GM21825 (cell line): ENCODE measurements around the gene GAA.

Experiments
- ATAC-seq: cut with Tn5 transposase; IDR thresholded peaks from one replicate; pipeline ENCODE4 v1.9.1; 2021; ENCODE audit warnings: mild to moderate bottlenecking, moderate library complexity; ENCODE audit not compliant: unreplicated experiment

Gene GAA

GRCh38 chr17:80103449-80104085, 2.2 kb downstream of the GAA start:
- ATAC-seq: no peak

- ATAC-seq: no peak
These were observed 3.1 kb downstream of the GAA start for GRCh38 chr17:80104321-80104955.

DNA sequence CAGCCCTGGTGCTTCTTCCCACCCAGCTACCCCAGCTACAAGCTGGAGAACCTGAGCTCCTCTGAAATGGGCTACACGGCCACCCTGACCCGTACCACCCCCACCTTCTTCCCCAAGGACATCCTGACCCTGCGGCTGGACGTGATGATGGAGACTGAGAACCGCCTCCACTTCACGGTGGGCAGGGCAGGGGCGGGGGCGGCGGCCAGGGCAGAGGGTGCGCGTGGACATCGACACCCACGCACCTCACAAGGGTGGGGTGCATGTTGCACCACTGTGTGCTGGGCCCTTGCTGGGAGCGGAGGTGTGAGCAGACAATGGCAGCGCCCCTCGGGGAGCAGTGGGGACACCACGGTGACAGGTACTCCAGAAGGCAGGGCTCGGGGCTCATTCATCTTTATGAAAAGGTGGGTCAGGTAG, 3.6 kb downstream of the GAA start:
- no peak for ATAC-seq

GRCh38 chr17:80105762-80106161, 4.4 kb downstream of the GAA start:
- ATAC-seq: no peak

DNA sequence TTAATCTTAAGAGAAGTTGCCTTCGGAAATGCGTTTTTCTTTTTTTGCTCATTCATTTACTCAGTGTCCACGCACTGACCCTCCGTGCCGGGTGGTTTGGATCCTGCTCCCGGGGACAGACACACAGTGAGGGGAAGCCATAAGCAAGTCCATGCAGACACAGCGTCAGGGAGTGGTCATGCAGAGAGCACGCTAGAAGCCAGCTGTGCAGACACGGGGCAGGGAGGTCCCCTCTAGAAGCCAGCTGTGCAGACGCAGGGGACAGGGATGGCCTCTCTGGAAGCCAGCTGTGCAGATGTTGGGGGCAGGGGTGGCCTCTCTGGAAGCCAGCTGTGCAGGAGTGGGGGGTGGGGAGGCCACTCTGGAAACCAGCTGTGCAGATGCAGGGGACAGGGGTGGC, 4.8 kb downstream of the GAA start:
- ATAC-seq: no peak

DNA sequence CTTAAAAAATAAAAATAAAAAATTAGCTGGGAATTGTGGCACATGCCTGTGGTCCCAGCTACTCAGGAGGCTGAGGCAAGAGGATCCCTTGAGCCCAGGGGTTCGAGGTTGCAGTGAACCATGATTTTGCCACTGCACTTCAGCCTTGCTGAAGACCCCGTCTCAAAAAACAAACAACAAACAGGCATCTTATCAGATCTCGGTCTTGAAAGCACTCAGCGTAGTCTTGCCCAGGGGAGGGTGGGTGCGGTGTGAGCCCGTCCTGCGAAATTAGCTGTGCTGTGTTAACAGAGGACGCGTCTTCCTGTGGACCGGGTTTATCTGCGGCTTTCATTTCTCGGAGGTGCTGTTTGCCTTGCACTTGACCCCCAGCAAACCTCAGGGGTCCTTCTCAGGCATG, 5.4 kb downstream of the GAA start:
- ATAC-seq: no peak

DNA sequence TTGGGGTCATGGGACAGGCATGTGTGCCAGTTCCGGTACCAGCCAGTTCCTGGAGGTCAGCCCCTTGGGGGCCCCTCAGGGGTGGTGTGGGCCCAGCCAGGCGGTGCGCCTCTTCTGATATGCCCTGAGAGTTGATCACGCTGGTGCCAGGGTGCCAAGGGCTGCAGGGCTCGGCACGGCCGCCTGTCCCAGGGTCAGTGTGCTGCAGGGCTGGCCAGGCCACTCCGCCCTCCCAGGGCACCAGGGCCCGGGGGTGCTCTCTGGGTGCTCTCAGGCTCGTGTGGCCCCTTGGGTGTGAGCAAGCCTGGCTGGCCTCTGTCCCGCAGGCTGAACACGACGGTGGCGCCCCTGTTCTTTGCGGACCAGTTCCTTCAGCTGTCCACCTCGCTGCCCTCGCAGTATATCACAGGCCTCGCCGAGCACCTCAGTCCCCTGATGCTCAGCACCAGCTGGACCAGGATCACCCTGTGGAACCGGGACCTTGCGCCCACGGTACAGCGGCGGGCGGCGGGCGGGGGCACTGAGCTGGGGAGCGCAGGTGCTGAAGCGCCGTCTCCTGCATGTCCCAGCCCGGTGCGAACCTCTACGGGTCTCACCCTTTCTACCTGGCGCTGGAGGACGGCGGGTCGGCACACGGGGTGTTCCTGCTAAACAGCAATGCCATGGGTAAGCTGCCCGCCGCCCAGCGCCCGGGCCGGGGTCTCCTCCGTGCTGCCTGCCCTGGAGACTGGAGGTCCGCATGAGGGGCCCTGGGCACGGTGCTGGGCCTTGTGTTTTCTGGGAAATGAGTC, 6.0 kb downstream of the GAA start:
- ATAC-seq: no peak

DNA sequence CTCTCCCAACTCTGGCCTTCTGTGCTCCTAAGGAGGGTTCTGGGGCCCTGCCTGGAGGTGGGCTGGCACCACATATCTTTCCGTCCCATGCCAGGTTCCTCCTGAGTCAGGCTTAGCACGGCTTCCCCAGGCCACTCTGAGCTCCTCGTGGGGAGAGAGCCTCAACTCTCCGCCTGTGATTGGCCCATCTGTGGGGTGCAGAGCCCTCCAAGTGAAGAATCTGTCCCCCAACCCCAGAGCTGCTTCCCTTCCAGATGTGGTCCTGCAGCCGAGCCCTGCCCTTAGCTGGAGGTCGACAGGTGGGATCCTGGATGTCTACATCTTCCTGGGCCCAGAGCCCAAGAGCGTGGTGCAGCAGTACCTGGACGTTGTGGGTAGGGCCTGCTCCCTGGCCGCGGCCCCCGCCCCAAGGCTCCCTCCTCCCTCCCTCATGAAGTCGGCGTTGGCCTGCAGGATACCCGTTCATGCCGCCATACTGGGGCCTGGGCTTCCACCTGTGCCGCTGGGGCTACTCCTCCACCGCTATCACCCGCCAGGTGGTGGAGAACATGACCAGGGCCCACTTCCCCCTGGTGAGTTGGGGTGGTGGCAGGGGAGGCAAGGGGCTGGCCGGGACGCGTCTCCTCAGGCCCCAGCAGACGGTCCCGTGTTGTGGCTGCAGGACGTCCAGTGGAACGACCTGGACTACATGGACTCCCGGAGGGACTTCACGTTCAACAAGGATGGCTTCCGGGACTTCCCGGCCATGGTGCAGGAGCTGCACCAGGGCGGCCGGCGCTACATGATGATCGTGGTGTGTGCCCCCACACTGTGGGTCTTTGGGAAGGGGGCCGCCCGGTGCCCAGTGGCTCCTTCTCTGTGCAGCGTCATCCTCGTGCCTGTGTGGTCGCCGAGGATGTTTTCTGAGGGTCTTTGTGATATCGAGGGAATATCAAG, 6.9 kb downstream of the GAA start:
- no peak for ATAC-seq

DNA sequence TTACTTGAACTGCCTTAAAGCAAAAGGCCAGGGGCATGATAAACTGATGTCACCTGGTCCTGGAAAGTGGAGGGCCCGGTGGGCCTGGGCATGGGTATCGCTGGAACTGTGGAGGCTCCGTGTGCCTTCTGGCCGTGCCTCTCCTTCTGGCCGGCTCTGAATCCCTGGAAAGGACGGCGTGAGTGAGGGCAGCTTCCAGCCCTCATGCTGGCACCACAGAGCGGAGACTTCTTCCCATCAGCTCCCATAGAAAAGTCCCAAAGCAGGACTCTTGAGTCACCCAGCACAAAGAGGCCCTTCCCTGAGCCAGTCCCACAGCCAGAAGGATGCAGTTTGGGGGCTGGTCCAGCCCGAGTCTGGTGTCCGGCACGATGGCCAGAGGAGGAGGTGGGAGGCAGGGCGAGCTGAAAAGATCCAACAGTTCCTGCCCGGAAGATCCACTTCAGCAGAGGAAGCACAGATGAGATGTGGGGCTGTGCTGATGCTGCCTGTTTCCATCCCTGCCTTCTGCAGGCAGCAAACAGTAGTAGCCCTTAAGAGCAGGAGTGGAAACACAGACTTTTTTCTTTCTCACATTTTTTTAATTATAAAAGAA, 7.8 kb downstream of the GAA start:
- no peak for ATAC-seq

GRCh38 chr17:80109713-80110446, 8.5 kb downstream of the GAA start:
- no peak for ATAC-seq

DNA sequence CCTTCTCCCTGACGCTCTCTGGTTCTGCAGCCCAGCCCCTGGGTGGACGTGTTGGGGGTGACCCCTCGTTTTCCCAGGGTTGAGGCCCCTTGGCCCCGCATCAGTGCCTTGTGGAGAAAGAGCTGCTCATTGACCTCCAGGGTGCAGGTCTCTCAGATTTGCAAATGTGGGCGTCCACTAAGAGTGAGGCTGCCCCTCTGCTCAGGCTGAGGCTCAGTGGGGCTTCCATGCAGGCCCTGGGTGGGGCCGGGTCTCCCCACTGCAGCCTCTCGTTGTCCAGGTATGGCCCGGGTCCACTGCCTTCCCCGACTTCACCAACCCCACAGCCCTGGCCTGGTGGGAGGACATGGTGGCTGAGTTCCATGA, 9.0 kb downstream of the GAA start:
- ATAC-seq: no peak

DNA sequence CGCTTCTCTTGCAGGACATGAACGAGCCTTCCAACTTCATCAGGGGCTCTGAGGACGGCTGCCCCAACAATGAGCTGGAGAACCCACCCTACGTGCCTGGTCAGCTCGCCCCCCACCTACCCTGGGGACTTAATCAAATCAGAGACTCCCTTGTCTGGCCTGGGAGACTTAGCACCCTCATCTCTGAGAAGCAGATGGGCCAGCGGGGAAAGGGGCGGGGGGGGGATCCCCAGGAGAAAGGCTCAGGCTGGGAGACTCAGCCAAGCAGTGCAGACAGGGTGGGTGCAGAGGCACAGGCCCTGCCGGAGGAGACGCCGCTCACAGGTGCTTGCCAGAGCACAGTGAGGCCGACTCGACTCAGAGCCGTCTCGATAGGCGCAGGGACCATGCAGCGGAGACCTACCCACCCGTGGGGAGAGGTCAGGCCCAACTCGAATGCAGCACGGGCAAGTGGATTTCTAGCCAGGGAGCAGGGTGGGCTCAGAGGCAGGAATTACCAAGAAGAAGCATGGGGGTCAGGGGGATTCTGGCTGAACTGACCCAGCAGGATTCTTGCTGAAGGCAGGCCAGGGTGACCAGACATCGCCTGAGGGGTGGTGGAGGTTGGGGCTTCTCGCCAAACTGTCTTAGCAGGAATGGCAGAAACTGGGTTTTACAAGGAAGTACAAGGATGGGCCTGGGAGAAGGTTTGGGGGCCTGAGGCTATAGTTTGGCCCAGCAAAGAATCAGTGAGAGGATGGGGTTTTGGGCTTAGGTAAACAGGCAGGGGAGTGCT, 9.7 kb downstream of the GAA start:
- no peak for ATAC-seq

DNA sequence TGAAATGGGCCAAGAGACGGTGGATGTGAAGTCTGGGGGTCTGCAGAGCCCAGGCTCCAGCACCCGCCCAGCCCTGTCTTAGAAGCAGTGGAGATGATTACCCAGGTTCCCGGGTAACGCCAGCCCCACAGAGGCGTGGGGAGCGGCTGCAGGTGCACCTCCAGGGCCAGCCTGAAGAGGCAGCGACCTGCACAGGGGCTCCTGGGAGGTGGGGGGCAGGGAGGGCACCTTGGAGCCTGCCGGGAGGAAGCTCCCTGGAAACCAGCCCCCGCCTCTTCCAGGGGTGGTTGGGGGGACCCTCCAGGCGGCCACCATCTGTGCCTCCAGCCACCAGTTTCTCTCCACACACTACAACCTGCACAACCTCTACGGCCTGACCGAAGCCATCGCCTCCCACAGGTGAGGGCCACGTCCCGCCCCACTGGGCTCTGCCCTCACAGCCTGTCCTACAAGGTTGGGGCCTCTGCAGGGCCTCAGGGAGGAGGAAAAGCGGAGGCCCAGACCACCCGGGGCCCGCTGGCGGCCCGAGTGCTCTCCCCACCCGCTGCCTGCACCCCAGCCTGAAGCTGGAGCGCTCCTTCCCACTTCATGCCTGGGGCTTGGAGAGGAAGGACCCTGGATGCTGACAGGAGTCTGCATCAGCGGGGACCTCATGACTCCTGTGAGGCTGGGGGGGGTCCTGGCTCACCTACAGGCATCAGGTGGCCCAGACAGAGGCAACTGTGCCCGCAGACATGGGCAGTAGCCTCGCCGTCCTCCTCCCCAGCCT, 10.5 kb downstream of the GAA start:
- ATAC-seq: no peak

DNA sequence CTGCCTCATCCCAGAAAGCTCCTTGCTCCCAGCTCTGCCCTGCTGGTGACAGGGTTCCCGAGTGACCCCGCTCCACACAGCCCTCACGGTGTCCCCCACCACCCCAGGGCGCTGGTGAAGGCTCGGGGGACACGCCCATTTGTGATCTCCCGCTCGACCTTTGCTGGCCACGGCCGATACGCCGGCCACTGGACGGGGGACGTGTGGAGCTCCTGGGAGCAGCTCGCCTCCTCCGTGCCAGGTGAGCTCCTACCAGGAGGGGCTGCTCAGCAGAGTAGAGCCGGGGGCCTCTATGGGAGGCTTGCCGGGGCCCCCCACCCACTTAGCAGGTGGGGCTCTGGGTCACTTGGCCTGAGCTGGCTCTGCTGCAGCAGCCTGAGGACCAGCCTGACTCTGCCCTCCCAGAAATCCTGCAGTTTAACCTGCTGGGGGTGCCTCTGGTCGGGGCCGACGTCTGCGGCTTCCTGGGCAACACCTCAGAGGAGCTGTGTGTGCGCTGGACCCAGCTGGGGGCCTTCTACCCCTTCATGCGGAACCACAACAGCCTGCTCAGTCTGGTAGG, 11.2 kb downstream of the GAA start:
- no peak for ATAC-seq

DNA sequence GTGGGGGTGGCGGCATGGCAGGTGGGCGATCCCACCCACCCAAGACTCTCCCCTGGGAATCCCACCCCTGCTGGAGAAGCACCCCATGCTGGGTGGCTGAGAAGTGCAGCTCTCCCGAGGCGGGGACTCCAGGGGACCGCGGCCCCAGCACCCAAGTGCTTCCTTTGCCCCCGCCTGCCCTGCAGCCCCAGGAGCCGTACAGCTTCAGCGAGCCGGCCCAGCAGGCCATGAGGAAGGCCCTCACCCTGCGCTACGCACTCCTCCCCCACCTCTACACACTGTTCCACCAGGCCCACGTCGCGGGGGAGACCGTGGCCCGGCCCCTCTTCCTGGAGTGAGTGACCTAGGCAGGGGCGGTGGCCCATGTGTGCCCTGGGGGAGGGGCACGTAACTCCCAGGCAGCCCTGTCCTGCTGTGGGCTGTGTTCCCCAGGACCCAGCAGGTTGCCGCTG, 11.7 kb downstream of the GAA start:
- no peak for ATAC-seq

- ATAC-seq: no peak
These were observed 13.4 kb downstream of the GAA start for GRCh38 chr17:80114758-80115157.

- no peak for ATAC-seq
These were observed 13.8 kb downstream of the GAA start for GRCh38 chr17:80115159-80115558.

DNA sequence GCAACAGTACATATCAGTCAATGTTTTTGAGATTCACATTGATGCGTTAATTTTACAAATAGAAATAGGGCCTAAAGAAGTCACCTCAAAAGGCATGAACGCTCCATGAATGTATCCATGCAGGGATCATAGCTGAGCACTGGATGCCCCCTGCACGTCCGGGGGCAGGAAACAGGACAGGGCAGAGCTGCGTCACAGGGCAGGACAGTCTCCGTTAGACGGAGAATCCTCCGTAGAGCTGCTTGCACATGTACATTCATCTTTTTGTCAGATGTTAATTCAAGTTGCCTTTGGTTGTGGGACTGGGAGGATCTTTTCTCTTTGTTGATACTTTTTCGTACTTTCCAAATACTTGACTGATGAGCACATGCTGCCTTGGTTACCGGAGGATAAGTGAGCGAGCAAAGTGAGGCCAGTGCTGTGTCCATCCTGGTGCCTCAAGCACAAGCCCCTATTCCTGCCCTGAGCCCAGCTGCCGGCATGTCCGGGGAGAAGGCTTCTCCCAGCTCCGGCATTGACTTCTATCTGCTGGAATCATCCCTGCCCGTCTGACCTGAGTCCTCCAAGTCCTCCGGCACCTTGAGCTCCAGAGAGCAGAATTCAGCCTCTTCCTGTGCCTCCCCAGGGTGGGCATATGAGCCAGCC, 15.0 kb downstream of the GAA start:
- no peak for ATAC-seq
